Fibroblast of mammary gland (primary cell): ENCODE measurements around the gene GCAT.

Experiments
- DNase-seq: peaks from one replicate; pipeline ENCODE4 v3.0.0-alpha.2; 2010; ENCODE audit warnings: low read depth
- H3K4me3 ChIP-seq: 2 replicates; pipeline ENCODE4 v1.5.1; 2011; ENCODE audit warnings: low read depth, mild to moderate bottlenecking, low read length, moderate library complexity; ENCODE audit not compliant: control insufficient read depth
- CTCF ChIP-seq: conservative IDR thresholded peaks from 2 replicates; pipeline ENCODE4 v1.5.1; 2011; ENCODE audit warnings: low read depth, low read length, inconsistent platforms; ENCODE audit not compliant: control insufficient read depth, insufficient read depth

Gene GCAT

GRCh38 chr22:37771081-37771480 is 36.7 kb upstream of the GCAT start:
- TF ChIP-seq CTCF: no peak
- no peak overlapping the region for H3K4me3 ChIP-seq
- no peak for DNase-seq

- no peak for DNase-seq
- no peak overlapping the region for H3K4me3 ChIP-seq
- TF ChIP-seq CTCF: no peak
Observed at GRCh38 chr22:37771702-37772427, 35.9 kb upstream of the GCAT start.

GRCh38 chr22:37774728-37775127 is 33.0 kb upstream of the GCAT start:
- TF ChIP-seq CTCF: no peak
- no peak overlapping the region for H3K4me3 ChIP-seq
- DNase-seq: no peak

- no peak overlapping the region for H3K4me3 ChIP-seq
- DNase-seq: peak; percentile 95
Observed at GRCh38 chr22:37775785-37776638, 31.7 kb upstream of the GCAT start.

GRCh38 chr22:37776639-37777005 is 31.1 kb upstream of the GCAT start:
- H3K4me3 ChIP-seq: no peak overlapping the region
- no peak for TF ChIP-seq CTCF
- no peak for DNase-seq

More at GRCh38 chr22:37775785-37776638, 31.7 kb upstream of the GCAT start:
- no peak for TF ChIP-seq CTCF

- DNase-seq: peak; percentile 93
- no peak overlapping the region for H3K4me3 ChIP-seq
- no peak for TF ChIP-seq CTCF
Observed at GRCh38 chr22:37777122-37777687, 30.5 kb upstream of the GCAT start.
